Right lobe of liver (tissue), 6 donors: Measurements from ENCODE around the gene RNF208. TPM values are rescaled to one million over a fixed set of nuclear protein-coding genes. Genes with fewer than 3 reads are reported as not detected.

Source experiments
- ATAC-seq, 4 donors: fragments of 200-7000 bp; cut with Tn5 transposase; one replicate each; pipeline ENCODE4 v1.9.1; 2020; ENCODE audit warnings: mild to moderate bottlenecking in 4 of 4, moderate library complexity in 4 of 4
- DNase-seq, 3 donors: peaks; one replicate each; pipeline ENCODE4 v3.0.0-alpha.2; 2020
- H3K27ac ChIP-seq, 3 donors: fragments of 200-600 bp; one replicate each; pipeline ENCODE4 v1.8.0; 2022
- H3K27me3 ChIP-seq, 2 donors: fragments of 200-600 bp; one replicate each; pipeline ENCODE4 v1.8.0; 2022
- H3K36me3 ChIP-seq, 4 donors: fragments of 200-600 bp; sonication (generic) in 1 of 4; one replicate each; pipeline versions ENCODE4 v1.5.1 to v1.8.0; 2017 to 2022; ENCODE audit warnings: control low read depth in 1 of 4
- H3K4me1 ChIP-seq, 4 donors: fragments of 200-600 bp; sonication (generic) in 1 of 4; one replicate each; pipeline versions ENCODE4 v1.5.1 to v1.8.0; 2017 to 2022; ENCODE audit warnings: control low read depth in 1 of 4
- H3K4me3 ChIP-seq, 3 donors: fragments of 200-600 bp; one replicate each; pipeline ENCODE4 v1.8.0; 2022
- H3K9me3 ChIP-seq, 4 donors: fragments of 200-600 bp; sonication (generic) in 1 of 4; one replicate each; pipeline versions ENCODE4 v1.5.1 to v1.8.0; 2017 to 2022; ENCODE audit warnings: control low read depth in 1 of 4
- POLR2A ChIP-seq: fragments of 450-650 bp; IDR thresholded peaks from one replicate; pipeline ENCODE4 v1.6.1; 2017; ENCODE audit warnings: antibody characterized with exemption, mild to moderate bottlenecking
- WGBS: methylation state at CpG from one replicate; pipeline ENCODE4 v1.1.6; 2018; ENCODE audit warnings: low coverage, low lambda C conversion rate; ENCODE audit not compliant: insufficient coverage; ENCODE audit errors: missing lambda C conversion rate; 5-methylcytosine and 5-hydroxymethylcytosine counted together
- intact Hi-C, 2 donors: fragments of 100-400 bp; cut with DNase I; formaldehyde crosslinking; loops; one replicate each; pipeline versions ENCODE4 v1.11.2 to v1.14.1; 2022
- total RNA-seq, 6 experiments: library from RNA; depleted of rRNA in 2 of 6; stranded (reverse); fragments of >200 nt in 2 of 6; fragmentation: NEBNext Ultra II Directional in 3 of 6; extraction: Animal tissue kit (Norgen Biotek cat#: 25700) in 3 of 6; gene quantifications; one replicate each; pipeline versions ENCODE4 v1.1.0 to v1.2.4, GENCODE V29; 2016 to 2023
- TF ChIP-seq, protein P1 (sequence below), 4 donors: fragments of 200-600 bp in 3 of 4; fragments of 450-650 bp in 1 of 4; IDR thresholded peaks; one replicate each; pipeline versions ENCODE4 v1.5.1 to v1.8.0; 2016 to 2022; ENCODE audit warnings: antibody characterized with exemption in 4 of 4, mild to moderate bottlenecking in 2 of 4
- donor health status: DM: no; HTN: yes; CAD: no.
- donor health status: DM: no; HTN: no; CAD: no.
- donor health status: DM: no; HTN: no; CAD: no.
- donor health status: DM: no; HTN: yes; CAD: no.
- donor health status: DM: no; HTN: yes; CAD: no.

The RNF208 gene
- total RNA-seq, 6 experiments from 2014 or later: 3.5 to 12.2 (median 4.5) TPM

- TF ChIP-seq, protein P1, sequence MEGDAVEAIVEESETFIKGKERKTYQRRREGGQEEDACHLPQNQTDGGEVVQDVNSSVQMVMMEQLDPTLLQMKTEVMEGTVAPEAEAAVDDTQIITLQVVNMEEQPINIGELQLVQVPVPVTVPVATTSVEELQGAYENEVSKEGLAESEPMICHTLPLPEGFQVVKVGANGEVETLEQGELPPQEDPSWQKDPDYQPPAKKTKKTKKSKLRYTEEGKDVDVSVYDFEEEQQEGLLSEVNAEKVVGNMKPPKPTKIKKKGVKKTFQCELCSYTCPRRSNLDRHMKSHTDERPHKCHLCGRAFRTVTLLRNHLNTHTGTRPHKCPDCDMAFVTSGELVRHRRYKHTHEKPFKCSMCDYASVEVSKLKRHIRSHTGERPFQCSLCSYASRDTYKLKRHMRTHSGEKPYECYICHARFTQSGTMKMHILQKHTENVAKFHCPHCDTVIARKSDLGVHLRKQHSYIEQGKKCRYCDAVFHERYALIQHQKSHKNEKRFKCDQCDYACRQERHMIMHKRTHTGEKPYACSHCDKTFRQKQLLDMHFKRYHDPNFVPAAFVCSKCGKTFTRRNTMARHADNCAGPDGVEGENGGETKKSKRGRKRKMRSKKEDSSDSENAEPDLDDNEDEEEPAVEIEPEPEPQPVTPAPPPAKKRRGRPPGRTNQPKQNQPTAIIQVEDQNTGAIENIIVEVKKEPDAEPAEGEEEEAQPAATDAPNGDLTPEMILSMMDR (IDR thresholded peaks at IDR 0.05): no peak
- no peak for TF ChIP-seq POLR2A
- ATAC-seq (no peak), DNase-seq (no peak)
- no peaks in the 10 kb centered on the region for H3K9me3 ChIP-seq
- peaks cover 0 to 34% (median 15%) of the 10 kb centered on the region in 4 donors for H3K4me1 ChIP-seq
- peaks cover 0 to 23% (median 9%) of the 10 kb centered on the region in 4 donors for H3K36me3 ChIP-seq
- 0% methylated on average over 4 of the region's 31 CpGs for WGBS
- no peaks in the 10 kb centered on the region for H3K27me3 ChIP-seq
- H3K4me3 ChIP-seq: peak overlapping the region; percentile 90 to 100 (median 98)
- intact Hi-C loops: loop anchor here in 1 of 2 donors (10.0 kb wide), 1 partner anchor 47 kb away; the partner anchor contains the start of gene SLC34A3
- H3K27ac ChIP-seq: peak overlapping the region; percentile 85 to 92 (median 91)
These were observed 34.0 kb downstream of the RNF208 start for GRCh38 chr9:137188086-137188489.

- ATAC-seq: no peak
- Histone ChIP-seq H3K36me3 (peaks cover 0 to 30% (median 12%) of the 10 kb centered on the region in 4 donors), H3K27me3 (no peaks in the 10 kb centered on the region), H3K27ac (no peak overlapping the region), H3K9me3 (no peaks in the 10 kb centered on the region), H3K4me1 (peaks cover 0 to 34% (median 15%) of the 10 kb centered on the region in 4 donors), H3K4me3 (peak overlapping the region; percentile 90 to 100 (median 98))
- DNase-seq: no peak
- TF ChIP-seq, protein P1 (IDR thresholded peaks at IDR 0.05): no peak
- no peak for TF ChIP-seq POLR2A
- intact Hi-C loops: loop anchor here in 1 of 2 donors (10.0 kb wide), 1 partner anchor 47 kb away; the partner anchor contains the start of gene SLC34A3
- 100% methylated on average over 1 of the region's 15 CpGs for WGBS
These were observed 34.7 kb downstream of the RNF208 start for GRCh38 chr9:137187386-137187785.

DNA sequence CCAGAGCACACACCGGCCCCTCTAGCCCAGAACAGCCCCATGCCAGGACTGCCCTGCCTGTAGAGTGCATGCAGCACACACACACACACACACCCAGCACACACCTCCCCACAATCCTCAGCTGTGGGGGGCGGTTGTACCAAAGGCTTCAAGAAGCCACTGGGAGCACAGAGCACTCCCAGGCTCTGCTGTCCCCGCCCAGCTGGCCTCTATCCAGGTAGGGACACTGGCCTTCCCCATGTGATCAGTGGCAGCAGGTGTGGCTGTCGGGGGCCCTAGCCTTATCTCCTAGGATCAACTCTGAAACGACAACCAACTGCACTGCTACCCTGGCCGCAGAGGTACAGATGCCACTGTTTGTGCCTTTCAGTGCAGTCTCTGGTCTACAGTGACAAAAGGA lies 35.7 kb downstream of the RNF208 start:
- no peak for ATAC-seq
- Histone ChIP-seq H3K36me3 (peaks cover 0 to 36% (median 13%) of the 10 kb centered on the region in 4 donors), H3K9me3 (no peaks in the 10 kb centered on the region), H3K4me3 (no peak overlapping the region), H3K27me3 (no peaks in the 10 kb centered on the region), H3K4me1 (peaks cover 0 to 34% (median 15%) of the 10 kb centered on the region in 4 donors), H3K27ac (no peak overlapping the region)
- no CpG with 5 or more reads among the region's 6 CpGs for WGBS
- no peak for TF ChIP-seq POLR2A
- TF ChIP-seq, protein P1 (IDR thresholded peaks at IDR 0.05): no peak
- DNase-seq: no peak
- intact Hi-C loops: loop anchor here in 1 of 2 donors (10.0 kb wide), 1 partner anchor 48 kb away; the partner anchor contains the start of gene SLC34A3

- no peak for TF ChIP-seq POLR2A
- TF ChIP-seq, protein P1 (IDR thresholded peaks at IDR 0.05): no peak
- Histone ChIP-seq H3K27me3 (no peaks in the 10 kb centered on the region), H3K4me1 (peaks cover 0 to 32% (median 15%) of the 10 kb centered on the region in 4 donors), H3K36me3 (peaks cover 0 to 41% (median 13%) of the 10 kb centered on the region in 4 donors), H3K27ac (no peak overlapping the region), H3K4me3 (no peak overlapping the region), H3K9me3 (no peaks in the 10 kb centered on the region)
- DNase-seq: no peak
- 0% methylated on average over 1 of the region's 19 CpGs for WGBS
- ATAC-seq: no peak
- intact Hi-C loops: loop anchor here in 1 of 2 donors (10.0 kb wide), 1 partner anchor 49 kb away; the partner anchor contains the start of gene SLC34A3
These were observed 36.1 kb downstream of the RNF208 start for GRCh38 chr9:137185921-137186320.
